GM12891 (cell line): Measurements from ENCODE around the gene PIAS1.

Source experiments
- DNase-seq: peaks from one replicate; pipeline ENCODE4 v3.0.0; 2011; ENCODE audit warnings: low spot score; ENCODE audit not compliant: insufficient read length
- FAIRE-seq: peaks from 2 replicates; lab custom pipeline; 2011; peaks lifted over from hg19 to GRCh38; lab: Jason Lieb, UNC
- PAX5 ChIP-seq: IDR thresholded peaks from 2 replicates; pipeline ENCODE4 v1.6.1; 2011; ENCODE audit warnings: low read length, moderate library complexity, mild to moderate bottlenecking; ENCODE audit not compliant: insufficient read depth, severe bottlenecking
- POLR2A ChIP-seq: IDR thresholded peaks from 2 replicates; pipeline ENCODE4 v1.6.1; 2011; ENCODE audit warnings: low read depth, low read length, control low read depth
- POLR2AphosphoS5 ChIP-seq: IDR thresholded peaks from 2 replicates; pipeline ENCODE4 v1.6.1; 2011; ENCODE audit warnings: low read depth, low read length, control low read depth
- POU2F2 ChIP-seq: IDR thresholded peaks from 2 replicates; pipeline ENCODE4 v1.6.1; 2011; ENCODE audit warnings: low read depth, mild to moderate bottlenecking, control low read depth, low read length, moderate library complexity
- SPI1 ChIP-seq: IDR thresholded peaks from 2 replicates; pipeline ENCODE4 v1.6.1; 2011; ENCODE audit warnings: low read depth, low read length, control low read depth
- TAF1 ChIP-seq: IDR thresholded peaks from 2 replicates; pipeline ENCODE4 v1.6.1; 2011; ENCODE audit warnings: low read depth, low read length, control low read depth

The PIAS1 gene

GRCh38 chr15:68190048-68190447 lies 135.9 kb downstream of the PIAS1 start:
- TF ChIP-seq POU2F2 = no peak
- TF ChIP-seq SPI1 = no peak
- no peak for TF ChIP-seq POLR2AphosphoS5
- no peak for TF ChIP-seq TAF1
- TF ChIP-seq PAX5 = no peak
- no peak for TF ChIP-seq POLR2A
- no peak for DNase-seq
- FAIRE-seq = peak; percentile 74

GRCh38 chr15:68191555-68191954 lies 137.4 kb downstream of the PIAS1 start:
- no peak for FAIRE-seq
- no peak for TF ChIP-seq POLR2AphosphoS5
- TF ChIP-seq POLR2A = no peak
- no peak for TF ChIP-seq SPI1
- no peak for TF ChIP-seq TAF1
- no peak for TF ChIP-seq PAX5
- TF ChIP-seq POU2F2 = no peak
- no peak for DNase-seq

- TF ChIP-seq POLR2AphosphoS5 (no peak), POLR2A (no peak), SPI1 (no peak), TAF1 (no peak)
- DNase-seq = no peak
- FAIRE-seq = no peak
These were observed 138.0 kb downstream of the PIAS1 start for GRCh38 chr15:68192117-68192516.

- FAIRE-seq = no peak
- TF ChIP-seq POLR2A = no peak
- TF ChIP-seq POLR2AphosphoS5 = no peak
- TF ChIP-seq POU2F2 = no peak
- TF ChIP-seq TAF1 = no peak
- TF ChIP-seq SPI1 = no peak
- TF ChIP-seq PAX5 = no peak
- DNase-seq = no peak
These were observed 138.8 kb downstream of the PIAS1 start for GRCh38 chr15:68192804-68193486.

GRCh38 chr15:68195336-68196112 lies 141.4 kb downstream of the PIAS1 start:
- FAIRE-seq = no peak
- TF ChIP-seq TAF1 (no peak), SPI1 (no peak), POLR2AphosphoS5 (no peak), PAX5 (no peak), POU2F2 (no peak), POLR2A (no peak; the same call in 1 of the 2 replicates)
- DNase-seq = no peak

- no peak for FAIRE-seq
- DNase-seq = no peak
- no peak for TF ChIP-seq POLR2A
- TF ChIP-seq POLR2AphosphoS5 = peak; percentile 43; the same call in 1 of the 2 replicates
These were observed 142.5 kb downstream of the PIAS1 start for GRCh38 chr15:68196445-68197169.

- 0 out of 2 replicates have a peak, but pooled peaks have one; percentile 5 for TF ChIP-seq POLR2A
- TF ChIP-seq POLR2AphosphoS5 = no peak
- no peak for TF ChIP-seq SPI1
- peak; percentile 33; the same call in 1 of the 2 replicates for TF ChIP-seq POU2F2
- TF ChIP-seq PAX5 = no peak
- TF ChIP-seq TAF1 = no peak
- no peak for DNase-seq
- no peak for FAIRE-seq
These were observed 143.0 kb downstream of the PIAS1 start for GRCh38 chr15:68197170-68197492.

GRCh38 chr15:68197661-68198437 lies 143.7 kb downstream of the PIAS1 start:
- FAIRE-seq = no peak

GRCh38 chr15:68199340-68199739 lies 145.2 kb downstream of the PIAS1 start:
- DNase-seq (no peak), FAIRE-seq (no peak)
- TF ChIP-seq PAX5 (no peak), POLR2AphosphoS5 (peak; percentile 54), POLR2A (no peak), TAF1 (no peak)

More at GRCh38 chr15:68197661-68198437, 143.7 kb downstream of the PIAS1 start:
- TF ChIP-seq POLR2AphosphoS5 = peak; percentile 55
- no peak; the same call in 1 of the 2 replicates for TF ChIP-seq POLR2A
- DNase-seq = no peak
